ENCODE data around the gene NKIRAS1.

NKIRAS1 gene

GRCh38 chr3:23909341-23909740, 7.4 kb downstream of the NKIRAS1 start:
- no peak overlapping the region for H3K4me3 ChIP-seq (ENCODE audit: low read depth, low read length)
- H3K27me3 ChIP-seq (ENCODE audit: insufficient read depth, low read length), result no peaks in the 10 kb centered on the region
- peaks cover 6% of the 10 kb centered on the region for H3K79me2 ChIP-seq (ENCODE audit: control insufficient read depth, insufficient read depth, low read length, unreplicated experiment)
- H2AFZ ChIP-seq (ENCODE audit: low read length, unreplicated experiment), result no peak overlapping the region
- H3K4me1 ChIP-seq (ENCODE audit: control insufficient read depth, insufficient read depth, low read length, unreplicated experiment), result peaks cover 7% of the 10 kb centered on the region
- 0 out of 2 replicates have a peak, but pooled peaks cover under 1% of the 10 kb centered on the region for H3K36me3 ChIP-seq (ENCODE audit: insufficient read depth, low read length)
- H3K27ac ChIP-seq (ENCODE audit: low read depth, low read length), result no peak overlapping the region

- Histone ChIP-seq H3K36me3 (ENCODE audit: insufficient read depth, low read length) (0 out of 2 replicates have a peak, but pooled peaks cover 5% of the 10 kb centered on the region), H3K27ac (ENCODE audit: low read depth, low read length) (no peak overlapping the region), H3K4me1 (ENCODE audit: control insufficient read depth, insufficient read depth, low read length, unreplicated experiment) (no peaks in the 10 kb centered on the region), H2AFZ (ENCODE audit: low read length, unreplicated experiment) (no peak overlapping the region), H3K4me3 (ENCODE audit: low read depth, low read length) (no peak overlapping the region), H3K27me3 (ENCODE audit: insufficient read depth, low read length) (no peaks in the 10 kb centered on the region), H3K79me2 (ENCODE audit: control insufficient read depth, insufficient read depth, low read length, unreplicated experiment) (no peaks in the 10 kb centered on the region)
Observed at GRCh38 chr3:23904545-23904944, 12.2 kb downstream of the NKIRAS1 start.

- no peak overlapping the region for H3K4me3 ChIP-seq (ENCODE audit: low read depth, low read length)
- H3K4me1 ChIP-seq (ENCODE audit: control insufficient read depth, insufficient read depth, low read length, unreplicated experiment), result no peaks in the 10 kb centered on the region
- H3K79me2 ChIP-seq (ENCODE audit: control insufficient read depth, insufficient read depth, low read length, unreplicated experiment), result no peaks in the 10 kb centered on the region
- H3K36me3 ChIP-seq (ENCODE audit: insufficient read depth, low read length), result peaks cover 15% of the 10 kb centered on the region; the same call in 1 of the 2 replicates
- H3K27me3 ChIP-seq (ENCODE audit: insufficient read depth, low read length), result no peaks in the 10 kb centered on the region
- H2AFZ ChIP-seq (ENCODE audit: low read length, unreplicated experiment), result no peak overlapping the region
- H3K27ac ChIP-seq (ENCODE audit: low read depth, low read length), result no peak overlapping the region
Observed at GRCh38 chr3:23900744-23901143, 16.0 kb downstream of the NKIRAS1 start.

GRCh38 chr3:23895181-23895580, 21.6 kb downstream of the NKIRAS1 start:
- Histone ChIP-seq H3K79me2 (ENCODE audit: control insufficient read depth, insufficient read depth, low read length, unreplicated experiment) (no peaks in the 10 kb centered on the region), H3K4me1 (ENCODE audit: control insufficient read depth, insufficient read depth, low read length, unreplicated experiment) (no peaks in the 10 kb centered on the region), H3K4me3 (ENCODE audit: low read depth, low read length) (no peak overlapping the region), H3K36me3 (ENCODE audit: insufficient read depth, low read length) (peaks cover 17% of the 10 kb centered on the region), H3K27ac (ENCODE audit: low read depth, low read length) (no peak overlapping the region), H2AFZ (ENCODE audit: low read length, unreplicated experiment) (no peak overlapping the region), H3K27me3 (ENCODE audit: insufficient read depth, low read length) (no peaks in the 10 kb centered on the region)

GRCh38 chr3:23894254-23895061, 22.3 kb downstream of the NKIRAS1 start:
- no peak overlapping the region for H3K4me3 ChIP-seq (ENCODE audit: low read depth, low read length)
- H3K36me3 ChIP-seq (ENCODE audit: insufficient read depth, low read length), result peaks cover 22% of the 10 kb centered on the region
- H3K27ac ChIP-seq (ENCODE audit: low read depth, low read length), result no peak overlapping the region
- H2AFZ ChIP-seq (ENCODE audit: low read length, unreplicated experiment), result no peak overlapping the region
- no peaks in the 10 kb centered on the region for H3K27me3 ChIP-seq (ENCODE audit: insufficient read depth, low read length)
- no peaks in the 10 kb centered on the region for H3K79me2 ChIP-seq (ENCODE audit: control insufficient read depth, insufficient read depth, low read length, unreplicated experiment)
- H3K4me1 ChIP-seq (ENCODE audit: control insufficient read depth, insufficient read depth, low read length, unreplicated experiment), result peaks cover under 1% of the 10 kb centered on the region

- H3K27me3 ChIP-seq (ENCODE audit: insufficient read depth, low read length), result no peaks in the 10 kb centered on the region
- peaks cover 6% of the 10 kb centered on the region for H3K4me1 ChIP-seq (ENCODE audit: control insufficient read depth, insufficient read depth, low read length, unreplicated experiment)
- no peak overlapping the region for H3K27ac ChIP-seq (ENCODE audit: low read depth, low read length)
- H3K79me2 ChIP-seq (ENCODE audit: control insufficient read depth, insufficient read depth, low read length, unreplicated experiment), result no peaks in the 10 kb centered on the region
- H3K4me3 ChIP-seq (ENCODE audit: low read depth, low read length), result no peak overlapping the region
- peaks cover 19% of the 10 kb centered on the region for H3K36me3 ChIP-seq (ENCODE audit: insufficient read depth, low read length)
- H2AFZ ChIP-seq (ENCODE audit: low read length, unreplicated experiment), result no peak overlapping the region
Observed at GRCh38 chr3:23889950-23890349, 26.8 kb downstream of the NKIRAS1 start.

- H3K4me3 ChIP-seq (ENCODE audit: low read depth, low read length), result no peak overlapping the region
- H3K79me2 ChIP-seq (ENCODE audit: control insufficient read depth, insufficient read depth, low read length, unreplicated experiment), result no peaks in the 10 kb centered on the region
- H3K4me1 ChIP-seq (ENCODE audit: control insufficient read depth, insufficient read depth, low read length, unreplicated experiment), result peaks cover 6% of the 10 kb centered on the region
- H2AFZ ChIP-seq (ENCODE audit: low read length, unreplicated experiment), result no peak overlapping the region
- no peak overlapping the region for H3K27ac ChIP-seq (ENCODE audit: low read depth, low read length)
- H3K36me3 ChIP-seq (ENCODE audit: insufficient read depth, low read length), result peaks cover 19% of the 10 kb centered on the region
- no peaks in the 10 kb centered on the region for H3K27me3 ChIP-seq (ENCODE audit: insufficient read depth, low read length)
Observed at GRCh38 chr3:23889386-23889785, 27.4 kb downstream of the NKIRAS1 start.

GRCh38 chr3:23888617-23889228, 28.1 kb downstream of the NKIRAS1 start:
- Histone ChIP-seq H3K27me3 (ENCODE audit: insufficient read depth, low read length) (no peaks in the 10 kb centered on the region), H2AFZ (ENCODE audit: low read length, unreplicated experiment) (no peak overlapping the region), H3K4me3 (ENCODE audit: low read depth, low read length) (no peak overlapping the region), H3K36me3 (ENCODE audit: insufficient read depth, low read length) (peaks cover 19% of the 10 kb centered on the region), H3K79me2 (ENCODE audit: control insufficient read depth, insufficient read depth, low read length, unreplicated experiment) (no peaks in the 10 kb centered on the region), H3K27ac (ENCODE audit: low read depth, low read length) (no peak overlapping the region), H3K4me1 (ENCODE audit: control insufficient read depth, insufficient read depth, low read length, unreplicated experiment) (peaks cover 6% of the 10 kb centered on the region)

GRCh38 chr3:23886311-23886710, 30.5 kb downstream of the NKIRAS1 start:
- Histone ChIP-seq H2AFZ (ENCODE audit: low read length, unreplicated experiment) (no peak overlapping the region), H3K36me3 (ENCODE audit: insufficient read depth, low read length) (peaks cover 17% of the 10 kb centered on the region), H3K27me3 (ENCODE audit: insufficient read depth, low read length) (no peaks in the 10 kb centered on the region), H3K4me3 (ENCODE audit: low read depth, low read length) (no peak overlapping the region), H3K4me1 (ENCODE audit: control insufficient read depth, insufficient read depth, low read length, unreplicated experiment) (peaks cover 6% of the 10 kb centered on the region), H3K79me2 (ENCODE audit: control insufficient read depth, insufficient read depth, low read length, unreplicated experiment) (peaks cover 2% of the 10 kb centered on the region), H3K27ac (ENCODE audit: low read depth, low read length) (no peak overlapping the region)

GRCh38 chr3:23885210-23885609, 31.6 kb downstream of the NKIRAS1 start:
- H3K4me3 ChIP-seq (ENCODE audit: low read depth, low read length), result no peak overlapping the region
- H3K27me3 ChIP-seq (ENCODE audit: insufficient read depth, low read length), result no peaks in the 10 kb centered on the region
- H3K4me1 ChIP-seq (ENCODE audit: control insufficient read depth, insufficient read depth, low read length, unreplicated experiment), result peaks cover 6% of the 10 kb centered on the region
- peaks cover 14% of the 10 kb centered on the region for H3K36me3 ChIP-seq (ENCODE audit: insufficient read depth, low read length)
- peaks cover 4% of the 10 kb centered on the region for H3K79me2 ChIP-seq (ENCODE audit: control insufficient read depth, insufficient read depth, low read length, unreplicated experiment)
- H3K27ac ChIP-seq (ENCODE audit: low read depth, low read length), result no peak overlapping the region
- no peak overlapping the region for H2AFZ ChIP-seq (ENCODE audit: low read length, unreplicated experiment)

GRCh38 chr3:23884481-23884880, 32.3 kb downstream of the NKIRAS1 start:
- H3K4me3 ChIP-seq (ENCODE audit: low read depth, low read length), result no peak overlapping the region
- H3K79me2 ChIP-seq (ENCODE audit: control insufficient read depth, insufficient read depth, low read length, unreplicated experiment), result peaks cover 6% of the 10 kb centered on the region

More at GRCh38 chr3:23884481-23884880, 32.3 kb downstream of the NKIRAS1 start:
- Histone ChIP-seq H2AFZ (ENCODE audit: low read length, unreplicated experiment) (no peak overlapping the region), H3K4me1 (ENCODE audit: control insufficient read depth, insufficient read depth, low read length, unreplicated experiment) (peaks cover 6% of the 10 kb centered on the region), H3K27me3 (ENCODE audit: insufficient read depth, low read length) (no peaks in the 10 kb centered on the region), H3K27ac (ENCODE audit: low read depth, low read length) (no peak overlapping the region), H3K36me3 (ENCODE audit: insufficient read depth, low read length) (peaks cover 10% of the 10 kb centered on the region)

Measured in ACC112 (cell line).